Activated CD8-positive, alpha-beta T cell treated with anti-CD3 and anti-CD28 coated beads for 36 hours (primary cell): ENCODE results near the gene SPAG9. TPM values are rescaled to one million over a fixed set of nuclear protein-coding genes. Genes with fewer than 3 reads are reported as not detected.

ENCODE experiments used
- ATAC-seq: fragments of 200-7000 bp; cut with Tn5 transposase; one replicate; pipeline ENCODE4 v1.10.0; 2021; ENCODE audit warnings: mild to moderate bottlenecking, moderate library complexity
- CTCF ChIA-PET: fragments of 350-600 bp; sonication (Branson Sonifier 250); formaldehyde crosslinking; loops from one replicate; lab custom pipeline; 2021; ENCODE audit warnings: antibody characterized with exemption; lab: Charles Lee
- POLR2A ChIA-PET: fragments of 350-600 bp; sonication (Branson Sonifier 250); formaldehyde crosslinking; loops from one replicate; lab custom pipeline; 2021; ENCODE audit warnings: antibody characterized with exemption; lab: Charles Lee
- DNase-seq: peaks from one replicate; pipeline ENCODE4 v3.0.0-alpha.2; 2020
- H3K27ac Mint-ChIP-seq: one replicate; pipeline ENCODE4 v1.8.0; 2021; ENCODE audit warnings: mild to moderate bottlenecking, mixed read lengths
- H3K27me3 Mint-ChIP-seq: one replicate; pipeline ENCODE4 v1.8.0; 2021; ENCODE audit warnings: mixed read lengths
- H3K36me3 Mint-ChIP-seq: one replicate; pipeline ENCODE4 v1.8.0; 2021; ENCODE audit warnings: low read depth, mixed read lengths
- H3K4me1 Mint-ChIP-seq: one replicate; pipeline ENCODE4 v1.8.0; 2021; ENCODE audit warnings: low read depth, mixed read lengths
- H3K4me3 Mint-ChIP-seq: one replicate; pipeline ENCODE4 v1.8.0; 2021; ENCODE audit warnings: mild to moderate bottlenecking, moderate library complexity, mixed read lengths
- H3K9me3 Mint-ChIP-seq: one replicate; pipeline ENCODE4 v1.8.0; 2021; ENCODE audit warnings: mixed read lengths
- intact Hi-C: fragments of 100-400 bp; cut with micrococcal nuclease; formaldehyde crosslinking; loops from one replicate; pipeline ENCODE4 v1.10.0; 2022
- total RNA-seq, 2 experiments: library from RNA; stranded (reverse); gene quantifications; one replicate each; pipeline ENCODE4 v1.2.3, GENCODE V29; 2021
- TF ChIP-seq, protein P1 (sequence below): fragments of 200-600 bp; IDR thresholded peaks from one replicate; pipeline ENCODE4 v1.8.0; 2022; ENCODE audit warnings: antibody characterized with exemption, mild to moderate bottlenecking

SPAG9 gene
- total RNA-seq, 2 experiments from 2014 or later: 54.3 to 59.8 TPM

GRCh38 chr17:51028176-51028863, 92.3 kb downstream of the SPAG9 start:
- H3K4me3 Mint-ChIP-seq: no peak overlapping the region
- CTCF ChIA-PET: interaction anchor here (0.7 kb wide), 1 partner anchor 48 kb away, joined by 3 read pairs; no protein-coding TSS in a partner anchor
- no peak for ATAC-seq

DNA sequence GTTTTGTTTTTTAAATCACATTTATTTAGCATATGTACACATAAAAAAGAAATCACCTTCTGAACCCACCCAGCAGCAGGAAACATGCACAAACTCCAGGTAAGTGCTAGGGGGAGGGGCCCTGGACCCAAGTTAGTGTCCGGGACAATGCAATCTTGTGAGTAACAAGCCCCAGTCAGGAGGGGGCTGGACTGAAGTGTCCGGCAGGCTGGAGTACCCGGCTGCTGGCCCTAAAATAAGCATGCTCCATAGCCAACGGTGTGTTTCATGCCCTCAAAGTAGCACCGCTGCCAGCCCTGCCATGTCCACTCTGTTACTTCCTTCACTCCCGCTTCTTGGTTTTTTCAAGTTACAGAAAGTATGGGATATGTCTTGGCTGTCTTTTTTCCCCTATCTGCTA, 102.1 kb downstream of the SPAG9 start:
- no peaks in the 10 kb centered on the region for H3K27me3 Mint-ChIP-seq
- no peaks in the 10 kb centered on the region for H3K4me1 Mint-ChIP-seq
- POLR2A ChIA-PET: no interaction called here
- ATAC-seq (no peak), DNase-seq (no peak)
- no peak overlapping the region for H3K27ac Mint-ChIP-seq
- peaks cover 14% of the 10 kb centered on the region for H3K36me3 Mint-ChIP-seq
- intact Hi-C loops: no loop called here
- H3K9me3 Mint-ChIP-seq: no peaks in the 10 kb centered on the region
- TF ChIP-seq, protein P1, sequence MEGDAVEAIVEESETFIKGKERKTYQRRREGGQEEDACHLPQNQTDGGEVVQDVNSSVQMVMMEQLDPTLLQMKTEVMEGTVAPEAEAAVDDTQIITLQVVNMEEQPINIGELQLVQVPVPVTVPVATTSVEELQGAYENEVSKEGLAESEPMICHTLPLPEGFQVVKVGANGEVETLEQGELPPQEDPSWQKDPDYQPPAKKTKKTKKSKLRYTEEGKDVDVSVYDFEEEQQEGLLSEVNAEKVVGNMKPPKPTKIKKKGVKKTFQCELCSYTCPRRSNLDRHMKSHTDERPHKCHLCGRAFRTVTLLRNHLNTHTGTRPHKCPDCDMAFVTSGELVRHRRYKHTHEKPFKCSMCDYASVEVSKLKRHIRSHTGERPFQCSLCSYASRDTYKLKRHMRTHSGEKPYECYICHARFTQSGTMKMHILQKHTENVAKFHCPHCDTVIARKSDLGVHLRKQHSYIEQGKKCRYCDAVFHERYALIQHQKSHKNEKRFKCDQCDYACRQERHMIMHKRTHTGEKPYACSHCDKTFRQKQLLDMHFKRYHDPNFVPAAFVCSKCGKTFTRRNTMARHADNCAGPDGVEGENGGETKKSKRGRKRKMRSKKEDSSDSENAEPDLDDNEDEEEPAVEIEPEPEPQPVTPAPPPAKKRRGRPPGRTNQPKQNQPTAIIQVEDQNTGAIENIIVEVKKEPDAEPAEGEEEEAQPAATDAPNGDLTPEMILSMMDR: no peak
- CTCF ChIA-PET: interaction anchor here (1.2 kb wide), 1 partner anchor 19 kb away, joined by 3 read pairs; no protein-coding TSS in a partner anchor
- H3K4me3 Mint-ChIP-seq: no peak overlapping the region

More at GRCh38 chr17:51028176-51028863, 92.3 kb downstream of the SPAG9 start:
- Mint-ChIP-seq H3K9me3 (no peaks in the 10 kb centered on the region), H3K27ac (peak overlapping the region; percentile 25), H3K36me3 (peaks cover 18% of the 10 kb centered on the region), H3K27me3 (no peaks in the 10 kb centered on the region), H3K4me1 (peaks cover 25% of the 10 kb centered on the region)
- intact Hi-C loops: no loop called here
- DNase-seq: no peak
- POLR2A ChIA-PET: interaction anchor here (1.0 kb wide), 1 partner anchor 280 kb away, joined by 3 read pairs; no protein-coding TSS in a partner anchor
- TF ChIP-seq, protein P1: no peak

DNA sequence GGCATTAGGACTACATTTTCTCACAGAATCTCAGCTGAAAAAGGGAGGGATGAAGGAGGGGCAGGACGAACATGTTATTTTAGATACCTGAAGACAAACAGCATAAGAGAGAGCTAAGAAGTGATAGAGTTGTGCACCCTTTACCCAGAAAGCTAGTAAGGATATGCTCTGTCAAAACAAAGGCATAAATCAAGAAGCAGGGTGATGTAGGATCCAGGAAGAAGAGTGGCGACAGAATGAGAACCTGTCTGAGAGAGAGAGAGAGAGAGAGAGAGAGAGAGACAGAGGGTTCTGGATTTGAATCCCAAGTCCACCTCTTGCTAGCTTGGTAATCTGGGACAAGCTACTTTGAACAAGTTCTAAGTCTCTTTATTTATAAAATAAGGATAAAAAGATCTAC, 103.4 kb downstream of the SPAG9 start:
- Mint-ChIP-seq H3K36me3 (peaks cover 14% of the 10 kb centered on the region), H3K27me3 (no peaks in the 10 kb centered on the region), H3K9me3 (no peaks in the 10 kb centered on the region), H3K4me3 (no peak overlapping the region), H3K4me1 (no peaks in the 10 kb centered on the region), H3K27ac (no peak overlapping the region)
- ChIA-PET CTCF (interaction anchor here (0.8 to 1.7 kb wide), 5 partner anchors 12 to 44 kb away, joined by 3 to 10 read pairs (median 3); no protein-coding TSS in a partner anchor), POLR2A (interaction anchor here (1.0 kb wide), 1 partner anchor 149 kb away, joined by 3 read pairs; the partner anchor contains the start of gene NME2)
- no peak for ATAC-seq
- TF ChIP-seq, protein P1: no peak
- intact Hi-C loops: no loop called here
- no peak for DNase-seq

DNA sequence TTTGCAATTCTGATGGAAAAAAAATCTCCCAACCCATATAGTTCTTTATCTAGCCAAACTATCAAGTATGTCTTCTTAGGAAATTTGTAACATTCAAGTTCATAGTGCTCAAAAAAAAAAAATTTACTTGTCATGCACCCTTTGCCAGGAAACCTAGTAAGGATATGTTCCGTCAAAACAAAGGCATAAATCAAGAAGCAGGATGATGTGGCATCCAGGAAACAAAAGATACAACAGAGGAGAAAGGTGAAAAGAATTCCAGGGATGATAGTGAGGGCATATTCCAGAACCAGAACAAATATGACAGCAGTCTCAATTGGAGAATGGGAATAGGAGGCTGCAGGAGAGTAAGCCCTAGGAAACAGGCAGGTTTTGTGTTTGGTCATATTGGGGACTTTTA, 104.6 kb downstream of the SPAG9 start:
- no peak overlapping the region for H3K27ac Mint-ChIP-seq
- TF ChIP-seq, protein P1: no peak
- H3K4me3 Mint-ChIP-seq: no peak overlapping the region

GRCh38 chr17:51015145-51015558, 105.5 kb downstream of the SPAG9 start:
- Mint-ChIP-seq H3K4me3 (no peak overlapping the region), H3K36me3 (peaks cover 14% of the 10 kb centered on the region), H3K9me3 (no peaks in the 10 kb centered on the region), H3K27ac (no peak overlapping the region), H3K27me3 (no peaks in the 10 kb centered on the region), H3K4me1 (no peaks in the 10 kb centered on the region)
- TF ChIP-seq, protein P1: no peak
- DNase-seq (no peak), ATAC-seq (no peak)
- ChIA-PET POLR2A (interaction anchor here (0.6 to 1.1 kb wide), 4 partner anchors 9 to 157 kb away, joined by 3 to 5 read pairs (median 3); partner anchors contain the start of gene NME1), CTCF (interaction anchor here (0.7 to 1.7 kb wide), 6 partner anchors 14 to 138 kb away, joined by 3 to 6 read pairs (median 4); partner anchors contain the start of gene NME1)
- intact Hi-C loops: no loop called here

More for the DNA sequence above, 104.6 kb downstream of the SPAG9 start:
- Mint-ChIP-seq H3K27me3 (no peaks in the 10 kb centered on the region), H3K36me3 (peaks cover 14% of the 10 kb centered on the region), H3K4me1 (no peaks in the 10 kb centered on the region), H3K9me3 (no peaks in the 10 kb centered on the region)
- POLR2A ChIA-PET: no interaction called here
- CTCF ChIA-PET: no interaction called here
- no peak for ATAC-seq
- no peak for DNase-seq
- intact Hi-C loops: no loop called here
